A549 (cell line): ENCODE results near the gene SND1.

ENCODE experiments used
- BHLHE40 ChIP-seq: IDR thresholded peaks from 2 replicates; pipeline ENCODE4 v1.6.1; 2012; ENCODE audit warnings: low read depth, low read length, inconsistent platforms
- CEBPB ChIP-seq, 2 experiments: fragments of >200 bp in 1 of 2; sonication (Bioruptor Twin) in 1 of 2; formaldehyde crosslinking in 1 of 2; IDR thresholded peaks; 2 replicates each; pipeline ENCODE4 v1.6.1; 2012 to 2016
- ELK1 ChIP-seq: fragments of 150-350 bp; IDR thresholded peaks from 2 replicates; pipeline ENCODE4 v1.6.1; 2014; ENCODE audit warnings: low read depth, mild to moderate bottlenecking, low read length
- EP300 ChIP-seq, 2 experiments: fragments of >200 bp; sonication (Bioruptor Twin); formaldehyde crosslinking; IDR thresholded peaks; 2 replicates in 1 of 2; 3 replicates in 1 of 2; pipeline ENCODE4 v1.6.1; 2016 to 2017
- JUN ChIP-seq, 2 experiments: fragments of >200 bp; sonication (Bioruptor Twin); formaldehyde crosslinking; IDR thresholded peaks; 2 replicates in 1 of 2; 3 replicates in 1 of 2; pipeline ENCODE4 v1.6.1; 2016 to 2017
- POLR2A ChIP-seq: IDR thresholded peaks from 2 replicates; pipeline ENCODE4 v1.6.1; 2012; ENCODE audit warnings: mild to moderate bottlenecking, low read length
- REST ChIP-seq: fragments of 200-600 bp; sonication (generic); IDR thresholded peaks from 2 replicates; pipeline ENCODE4 v1.6.1; 2016; ENCODE audit warnings: antibody characterized with exemption, mild to moderate bottlenecking, moderate library complexity
- RFX5 ChIP-seq: fragments of 450-650 bp; IDR thresholded peaks from 2 replicates; pipeline ENCODE4 v1.7.1; 2014; ENCODE audit warnings: antibody characterized with exemption, mild to moderate bottlenecking, moderate library complexity
- ZNF302 ChIP-seq: fragments of 250-450 bp; sonication (Bioruptor Pico); IDR thresholded peaks from 2 replicates; pipeline ENCODE4 v1.9.0; 2021; ENCODE audit warnings: inconsistent platforms, mild to moderate bottlenecking, moderate library complexity
- TF ChIP-seq, protein P1 (sequence below): fragments of >200 bp; sonication (Bioruptor Twin); formaldehyde crosslinking; IDR thresholded peaks from 3 replicates; pipeline ENCODE4 v1.5.1; 2016
- TF ChIP-seq, protein P2 (sequence below): IDR thresholded peaks from 2 replicates; pipeline ENCODE4 v1.6.1; 2012

- TF ChIP-seq, protein P1, sequence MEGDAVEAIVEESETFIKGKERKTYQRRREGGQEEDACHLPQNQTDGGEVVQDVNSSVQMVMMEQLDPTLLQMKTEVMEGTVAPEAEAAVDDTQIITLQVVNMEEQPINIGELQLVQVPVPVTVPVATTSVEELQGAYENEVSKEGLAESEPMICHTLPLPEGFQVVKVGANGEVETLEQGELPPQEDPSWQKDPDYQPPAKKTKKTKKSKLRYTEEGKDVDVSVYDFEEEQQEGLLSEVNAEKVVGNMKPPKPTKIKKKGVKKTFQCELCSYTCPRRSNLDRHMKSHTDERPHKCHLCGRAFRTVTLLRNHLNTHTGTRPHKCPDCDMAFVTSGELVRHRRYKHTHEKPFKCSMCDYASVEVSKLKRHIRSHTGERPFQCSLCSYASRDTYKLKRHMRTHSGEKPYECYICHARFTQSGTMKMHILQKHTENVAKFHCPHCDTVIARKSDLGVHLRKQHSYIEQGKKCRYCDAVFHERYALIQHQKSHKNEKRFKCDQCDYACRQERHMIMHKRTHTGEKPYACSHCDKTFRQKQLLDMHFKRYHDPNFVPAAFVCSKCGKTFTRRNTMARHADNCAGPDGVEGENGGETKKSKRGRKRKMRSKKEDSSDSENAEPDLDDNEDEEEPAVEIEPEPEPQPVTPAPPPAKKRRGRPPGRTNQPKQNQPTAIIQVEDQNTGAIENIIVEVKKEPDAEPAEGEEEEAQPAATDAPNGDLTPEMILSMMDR, result no peak
- TF ChIP-seq REST (no peak), BHLHE40 (no peak), ZNF302 (CRISPR knock-in tag) (no peak), JUN (IDR thresholded peaks at IDR 0.05) (no peak), RFX5 (no peak), CEBPB (IDR thresholded peaks at IDR 0.05) (no peak), ELK1 (no peak), EP300 (IDR thresholded peaks at IDR 0.05) (no peak), POLR2A (no peak)
- TF ChIP-seq, protein P2, sequence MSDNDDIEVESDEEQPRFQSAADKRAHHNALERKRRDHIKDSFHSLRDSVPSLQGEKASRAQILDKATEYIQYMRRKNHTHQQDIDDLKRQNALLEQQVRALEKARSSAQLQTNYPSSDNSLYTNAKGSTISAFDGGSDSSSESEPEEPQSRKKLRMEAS, result no peak
Observed at GRCh38 chr7:128108129-128108528, 456.1 kb downstream of the SND1 start.
